HG02840 (cell line): ENCODE data around the gene C2CD4A.

Experiments
- ATAC-seq: cut with Tn5 transposase; IDR thresholded peaks from one replicate; pipeline ENCODE4 v1.9.1; 2021; ENCODE audit warnings: mild to moderate bottlenecking, moderate library complexity, moderate number of reproducible peaks; ENCODE audit not compliant: unreplicated experiment, low FRiP score

C2CD4A gene

DNA sequence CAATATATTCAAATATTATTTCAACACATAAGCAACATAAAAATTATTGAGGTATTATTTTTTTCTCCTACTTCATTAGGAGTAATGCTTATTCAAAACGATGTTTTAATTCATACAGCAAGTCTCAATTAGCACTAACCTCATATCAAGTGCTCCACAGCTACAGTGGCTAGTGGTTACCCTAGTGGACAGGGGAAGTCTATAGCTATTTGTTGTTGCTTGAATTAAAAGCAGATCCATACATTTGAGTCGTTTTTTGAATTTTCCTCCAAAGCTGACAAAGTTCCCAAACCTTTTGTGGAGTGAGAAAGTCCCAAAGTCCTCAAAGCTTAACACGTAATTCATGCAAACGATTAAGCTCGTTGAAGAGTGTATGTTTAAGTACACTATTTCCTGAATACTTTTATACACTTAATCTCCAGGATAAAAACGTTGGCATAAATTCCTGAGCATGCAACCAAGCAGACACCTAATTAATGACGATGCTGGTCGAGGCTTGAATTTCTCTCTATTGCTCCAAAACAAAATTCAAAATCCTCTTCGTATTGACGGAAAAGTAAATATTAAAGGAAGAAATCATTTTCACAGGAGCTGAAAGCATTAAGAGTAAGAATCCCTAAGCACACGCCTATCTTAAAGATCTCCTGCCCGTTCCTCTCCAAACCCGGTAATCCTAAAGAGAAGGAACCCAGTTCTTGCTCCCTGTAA lies 7.5 kb upstream of the C2CD4A start:
- no peak for ATAC-seq

- peak; percentile 72 for ATAC-seq
These were observed 7.0 kb upstream of the C2CD4A start for GRCh38 chr15:62059816-62060112.

GRCh38 chr15:62060113-62060895 lies 6.5 kb upstream of the C2CD4A start, which contains the start of gene VPS13C:
VPS13C (minus strand) TSS chr15:62060447; CDS start chr15:62060374, 73 bp downstream.
- ATAC-seq = peak; percentile 85

GRCh38 chr15:62060896-62061280 lies 5.9 kb upstream of the C2CD4A start:
- ATAC-seq = no peak

GRCh38 chr15:62063825-62064635 lies 2.7 kb upstream of the C2CD4A start:
- ATAC-seq = no peak

- no peak for ATAC-seq
These were observed 769 bp downstream of the C2CD4A start for GRCh38 chr15:62067448-62068044.

- ATAC-seq = no peak
These were observed 1.5 kb downstream of the C2CD4A start for GRCh38 chr15:62068071-62068809.

DNA sequence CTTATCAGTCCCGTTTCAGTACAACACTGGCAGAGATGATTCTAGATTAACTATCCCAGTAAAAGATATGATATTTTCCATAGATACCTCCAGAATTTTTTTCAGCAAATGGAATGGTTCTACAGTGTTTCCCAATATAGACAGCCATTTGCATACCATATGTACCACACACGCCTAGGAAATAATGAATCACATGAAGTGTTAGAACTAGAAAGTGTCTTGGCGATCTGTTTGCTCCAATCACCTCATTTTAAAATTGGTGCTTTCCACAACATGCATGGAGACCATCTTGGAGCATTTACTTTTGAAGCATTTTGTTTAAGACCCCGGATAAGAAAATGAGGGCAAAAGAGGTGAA lies 2.0 kb downstream of the C2CD4A start:
- no peak for ATAC-seq

DNA sequence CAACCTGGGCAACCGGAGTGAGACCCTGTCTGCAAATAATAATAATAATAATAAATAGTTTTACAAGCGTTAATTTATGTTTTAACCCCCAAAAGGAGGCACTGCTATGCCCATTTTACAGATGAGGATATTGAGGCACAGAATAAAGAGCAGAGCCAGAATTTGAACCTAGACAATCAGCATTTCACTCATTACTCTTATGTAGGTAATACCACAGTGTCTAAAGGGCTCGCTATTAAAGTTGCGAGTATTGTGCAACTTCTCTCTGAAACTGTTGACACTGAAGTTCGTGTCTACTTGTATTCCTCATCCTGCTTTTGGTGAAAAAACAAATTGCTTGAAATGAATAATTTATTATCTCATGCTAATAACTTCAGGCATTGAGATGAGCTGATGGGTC lies 2.8 kb downstream of the C2CD4A start:
- ATAC-seq = no peak

GRCh38 chr15:62071711-62072308 lies 5.0 kb downstream of the C2CD4A start:
- ATAC-seq = no peak

DNA sequence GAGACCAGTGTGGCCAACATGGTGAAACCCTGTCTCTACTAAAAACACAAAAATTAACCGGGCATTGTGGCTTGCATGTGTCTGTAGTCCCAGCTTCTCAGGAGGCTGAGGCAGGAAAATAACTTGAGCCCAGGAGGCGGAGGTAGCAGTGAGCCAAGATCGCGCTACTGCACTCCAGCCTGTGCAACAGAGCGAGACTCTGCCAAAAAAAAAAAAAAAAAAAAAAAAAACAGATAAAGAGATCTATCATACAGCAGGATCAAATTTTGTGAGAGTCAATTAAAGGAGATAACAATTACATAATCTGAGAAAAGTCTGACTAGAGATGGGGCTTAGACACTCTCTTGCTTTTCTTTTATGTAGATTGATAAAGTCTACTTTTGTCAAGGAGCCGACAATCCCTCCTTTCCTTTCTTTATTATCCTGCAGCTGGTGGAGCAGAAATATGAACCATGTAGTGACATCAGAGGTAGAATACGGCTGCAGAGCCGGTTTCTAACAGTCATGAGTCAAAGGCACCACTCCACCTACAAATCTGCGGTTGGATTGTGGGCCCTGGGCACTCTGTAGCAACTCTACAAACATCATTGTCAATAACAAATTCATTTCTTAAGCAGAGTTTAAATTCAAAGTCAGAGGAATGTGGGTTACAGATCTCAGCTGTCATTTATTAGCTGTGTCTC lies 9.0 kb downstream of the C2CD4A start:
- ATAC-seq = no peak

- ATAC-seq = no peak
These were observed 12.8 kb downstream of the C2CD4A start for GRCh38 chr15:62079594-62079993.

GRCh38 chr15:62083194-62084154 lies 16.7 kb downstream of the C2CD4A start:
- no peak for ATAC-seq

DNA sequence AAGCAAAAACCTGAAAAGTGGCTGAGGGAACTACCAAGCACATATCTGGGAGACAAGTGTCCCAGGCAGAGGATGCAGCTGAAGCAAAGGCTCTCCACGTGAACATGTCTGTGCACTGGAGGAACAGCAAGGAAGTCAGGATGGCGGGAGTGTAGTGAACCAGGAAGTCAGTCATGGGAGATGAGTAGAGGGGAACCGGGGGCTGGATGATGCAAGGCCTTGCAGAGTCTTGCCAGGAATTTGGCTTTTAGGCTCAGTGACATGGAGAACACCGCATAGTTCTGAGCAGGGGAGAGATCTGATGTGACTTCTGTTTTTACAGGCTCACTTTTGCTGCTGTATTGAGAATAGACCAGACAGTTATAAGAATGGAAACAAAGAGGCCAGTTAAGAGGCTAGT lies 19.0 kb downstream of the C2CD4A start:
- no peak for ATAC-seq

GRCh38 chr15:62087671-62088352 lies 21.0 kb downstream of the C2CD4A start:
- ATAC-seq = no peak

GRCh38 chr15:62088353-62088693 lies 21.5 kb downstream of the C2CD4A start:
- ATAC-seq = no peak

DNA sequence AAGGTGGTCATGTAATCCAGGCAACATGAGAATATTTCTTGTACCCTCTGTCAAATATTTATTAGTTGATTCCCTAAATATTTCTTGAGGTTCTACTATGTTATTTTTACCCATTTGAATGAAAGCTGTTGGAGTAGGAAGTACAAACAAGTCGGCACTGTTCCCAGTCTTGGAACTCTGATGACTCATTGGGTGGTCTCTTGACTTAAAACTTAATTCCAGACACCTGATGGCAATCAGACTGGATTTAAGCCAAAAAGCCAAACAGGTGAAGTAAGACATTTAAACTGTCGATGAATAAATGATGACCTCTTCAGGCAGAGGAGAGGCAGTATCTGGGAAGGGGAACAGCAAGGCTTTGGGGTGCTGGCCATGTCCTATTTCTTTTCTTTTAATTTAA lies 22.8 kb downstream of the C2CD4A start:
- ATAC-seq = no peak

DNA sequence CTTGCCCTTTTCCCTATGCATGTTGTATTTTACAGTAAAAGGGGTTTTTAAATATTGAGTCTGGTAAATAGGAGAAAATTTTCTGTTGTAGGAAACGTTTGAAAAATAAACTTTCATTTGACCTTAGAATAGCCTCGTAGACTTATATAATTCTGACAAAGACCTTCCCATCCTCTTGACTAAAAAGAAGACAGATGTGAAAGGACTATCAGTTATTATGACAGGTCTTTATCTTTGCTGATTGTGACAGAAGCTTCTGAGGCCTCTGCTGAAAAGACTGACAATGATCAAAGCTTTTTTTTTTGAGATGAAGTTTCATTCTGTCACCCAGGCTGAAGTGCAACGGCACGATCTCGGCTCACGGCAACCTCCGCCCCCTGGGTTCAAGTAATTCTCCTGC lies 24.2 kb downstream of the C2CD4A start:
- ATAC-seq = no peak
